Gastrocnemius medialis (tissue), 4 donors: ENCODE measurements around the gene PTPRJ. TPM values are rescaled to one million over a fixed set of nuclear protein-coding genes. Genes with fewer than 3 reads are reported as not detected.

Experiments
- ATAC-seq, 2 donors: fragments of 150-250 bp; one replicate each; pipeline ENCODE4 v1.9.1; 2016
- DNase-seq, 2 donors: peaks; one replicate each; pipeline ENCODE4 v3.0.0-alpha.2; 2019
- H3K27ac ChIP-seq, 4 donors: fragments of 200-600 bp; sonication (generic); 1 replicate in 1 of 4; 2 replicates in 3 of 4; pipeline ENCODE4 v1.5.1; 2016 to 2018; ENCODE audit warnings: mild to moderate bottlenecking in 2 of 4, moderate library complexity in 1 of 4
- H3K27me3 ChIP-seq, 3 donors: fragments of 200-600 bp; sonication (generic) in 2 of 3; 1 replicate in 1 of 3; 2 replicates in 2 of 3; pipeline versions ENCODE4 v1.5.1 to v1.6.0; 2016 to 2019; ENCODE audit warnings: mild to moderate bottlenecking in 1 of 3, moderate library complexity in 1 of 3
- H3K36me3 ChIP-seq, 2 donors: fragments of 200-600 bp; sonication (generic) in 1 of 2; one replicate each; pipeline ENCODE4 v1.5.1; 2017 to 2018
- H3K4me1 ChIP-seq, 2 donors: fragments of 200-600 bp; sonication (generic) in 1 of 2; one replicate each; pipeline ENCODE4 v1.5.1; 2016 to 2017; ENCODE audit warnings: mild to moderate bottlenecking in 2 of 2
- H3K4me3 ChIP-seq, 4 donors: fragments of 200-600 bp; sonication (generic) in 3 of 4; 1 replicate in 1 of 4; 2 replicates in 3 of 4; pipeline ENCODE4 v1.5.1; 2016 to 2019; ENCODE audit warnings: mild to moderate bottlenecking in 2 of 4
- H3K9me3 ChIP-seq, 3 donors: fragments of 200-600 bp; sonication (generic) in 2 of 3; 1 replicate in 1 of 3; 2 replicates in 2 of 3; pipeline ENCODE4 v1.5.1; 2016 to 2019
- CTCF ChIP-seq, 5 experiments: fragments of 450-650 bp in 3 of 5; fragments of 200-600 bp in 2 of 5; sonication (generic) in 2 of 5; IDR thresholded peaks in 4 of 5; conservative IDR thresholded peaks in 1 of 5; 1 replicate in 4 of 5; 2 replicates in 1 of 5; pipeline ENCODE4 v1.5.1; 2016 to 2019; ENCODE audit warnings: antibody characterized with exemption in 5 of 5, mild to moderate bottlenecking in 3 of 5, moderate library complexity in 3 of 5
- POLR2A ChIP-seq, 2 donors: fragments of 450-650 bp; IDR thresholded peaks; one replicate each; pipeline ENCODE4 v1.6.1; 2017; ENCODE audit warnings: antibody characterized with exemption in 2 of 2, mild to moderate bottlenecking in 2 of 2, moderate library complexity in 2 of 2
- in situ Hi-C, 4 donors: fragments of 200-750 bp; cut with MboI; loops; one replicate each; pipeline versions ENCODE4 v1.15.0 to v1.8.0; 2017; ENCODE audit warnings: low sequenced_read_pairs in 4 of 4
- intact Hi-C: fragments of 100-400 bp; cut with DNase I; formaldehyde crosslinking; loops from one replicate; pipeline ENCODE4 v1.15.1; 2023; ENCODE audit warnings: low total_unique reads
- total RNA-seq, 4 donors: library from RNA; depleted of rRNA; stranded (reverse); fragments of >200 nt; gene quantifications; one replicate each; pipeline versions ENCODE4 v1.1.0 to v1.2.3, GENCODE V29; 2016

The PTPRJ gene
- total RNA-seq, 4 donors from 2014 or later = 5.4 to 9.0 (median 5.6) TPM

- H3K4me1 ChIP-seq = peaks cover 23 to 27% of the 10 kb centered on the region in 2 donors
- no peak overlapping the region for H3K4me3 ChIP-seq
- TF ChIP-seq POLR2A (IDR thresholded peaks at IDR 0.05) (no peak), CTCF (IDR thresholded peaks at IDR 0.05 in 4 of 5, conservative IDR thresholded peaks at IDR 0.05 in 1 of 5) (no peak)
- no peaks in the 10 kb centered on the region for H3K9me3 ChIP-seq
- intact Hi-C loops = no loop called here
- no peaks in the 10 kb centered on the region for H3K27me3 ChIP-seq
- no peaks in the 10 kb centered on the region for H3K36me3 ChIP-seq
- ATAC-seq (no peak), DNase-seq (no peak)
- no peak overlapping the region for H3K27ac ChIP-seq
- in situ Hi-C loops = no loop called here
These were observed 21.2 kb downstream of the PTPRJ start for GRCh38 chr11:48001438-48002021.

- Histone ChIP-seq H3K27me3 (no peaks in the 10 kb centered on the region), H3K4me3 (no peak overlapping the region), H3K27ac (no peak overlapping the region), H3K36me3 (no peaks in the 10 kb centered on the region), H3K9me3 (no peaks in the 10 kb centered on the region), H3K4me1 (peaks cover 29 to 32% of the 10 kb centered on the region in 2 donors)
- ATAC-seq (no peak), DNase-seq (no peak)
- in situ Hi-C loops (no loop called here), intact Hi-C loops (no loop called here)
- TF ChIP-seq CTCF (IDR thresholded peaks at IDR 0.05 in 4 of 5, conservative IDR thresholded peaks at IDR 0.05 in 1 of 5) = no peak
- no peak for TF ChIP-seq POLR2A (IDR thresholded peaks at IDR 0.05)
These were observed 22.2 kb downstream of the PTPRJ start for GRCh38 chr11:48002561-48002960.

GRCh38 chr11:48003926-48004325 is 23.6 kb downstream of the PTPRJ start:
- Histone ChIP-seq H3K4me1 (peaks cover 37 to 40% of the 10 kb centered on the region in 2 donors), H3K4me3 (no peak overlapping the region), H3K27me3 (no peaks in the 10 kb centered on the region), H3K9me3 (no peaks in the 10 kb centered on the region), H3K27ac (peak overlapping the region; percentile 47 to 67 (median 62)), H3K36me3 (no peaks in the 10 kb centered on the region)
- ATAC-seq (peak; percentile 82 to 85), DNase-seq (no peak)
- in situ Hi-C loops = no loop called here
- intact Hi-C loops = no loop called here
- TF ChIP-seq CTCF (IDR thresholded peaks at IDR 0.05 in 4 of 5, conservative IDR thresholded peaks at IDR 0.05 in 1 of 5) = no peak
- TF ChIP-seq POLR2A (IDR thresholded peaks at IDR 0.05) = no peak

GRCh38 chr11:48004456-48004855 is 24.1 kb downstream of the PTPRJ start:
- intact Hi-C loops (no loop called here), in situ Hi-C loops (no loop called here)
- TF ChIP-seq CTCF (IDR thresholded peaks at IDR 0.05 in 4 of 5, conservative IDR thresholded peaks at IDR 0.05 in 1 of 5) = no peak
- no peak for TF ChIP-seq POLR2A (IDR thresholded peaks at IDR 0.05)
- H3K27ac ChIP-seq = peak overlapping the region; percentile 47 to 67 (median 62)
- ATAC-seq (no peak), DNase-seq (no peak)
- H3K27me3 ChIP-seq = no peaks in the 10 kb centered on the region
- H3K4me3 ChIP-seq = no peak overlapping the region
- H3K9me3 ChIP-seq = no peaks in the 10 kb centered on the region
- H3K36me3 ChIP-seq = no peaks in the 10 kb centered on the region
- H3K4me1 ChIP-seq = peaks cover 37 to 40% of the 10 kb centered on the region in 2 donors

GRCh38 chr11:48005136-48005535 is 24.8 kb downstream of the PTPRJ start:
- Histone ChIP-seq H3K4me3 (no peak overlapping the region), H3K27me3 (no peaks in the 10 kb centered on the region), H3K4me1 (peaks cover 37 to 40% of the 10 kb centered on the region in 2 donors), H3K9me3 (no peaks in the 10 kb centered on the region), H3K27ac (no peak overlapping the region), H3K36me3 (no peaks in the 10 kb centered on the region)
- in situ Hi-C loops = no loop called here
- no peak for TF ChIP-seq CTCF (IDR thresholded peaks at IDR 0.05 in 4 of 5, conservative IDR thresholded peaks at IDR 0.05 in 1 of 5)
- ATAC-seq (no peak), DNase-seq (no peak)
- intact Hi-C loops = no loop called here
